Fibroblast of lung (primary cell): ENCODE data around the gene FRMD1. TPM values are rescaled to one million over a fixed set of nuclear protein-coding genes. Genes with fewer than 3 reads are reported as not detected.

Source experiments
- DNase-seq, 2 donors: peaks; one replicate each; pipeline versions ENCODE4 v3.0.0 to v3.0.0-alpha.2; 2010; ENCODE audit warnings: low read depth in 2 of 2
- H2AFZ ChIP-seq: 2 replicates; pipeline ENCODE4 v1.5.1; 2012; ENCODE audit warnings: low read length, control low read depth, inconsistent platforms
- H3K27ac ChIP-seq: 2 replicates; pipeline ENCODE4 v1.5.1; 2011; ENCODE audit warnings: low read length, control low read depth; ENCODE audit not compliant: insufficient read depth
- H3K27me3 ChIP-seq: 2 replicates; pipeline ENCODE4 v1.5.1; 2011; ENCODE audit warnings: mild to moderate bottlenecking, low read length; ENCODE audit not compliant: control insufficient read depth, insufficient read depth
- H3K36me3 ChIP-seq: 2 replicates; pipeline ENCODE4 v1.5.1; 2011; ENCODE audit warnings: low read length; ENCODE audit not compliant: control insufficient read depth, insufficient read depth
- H3K4me1 ChIP-seq: 2 replicates; pipeline ENCODE4 v1.5.1; 2011; ENCODE audit warnings: low read length; ENCODE audit not compliant: control insufficient read depth, insufficient read depth; ENCODE audit errors: extremely low read depth
- H3K4me2 ChIP-seq: 2 replicates; pipeline ENCODE4 v1.5.1; 2011; ENCODE audit warnings: low read length, control low read depth; ENCODE audit not compliant: insufficient read depth; ENCODE audit errors: extremely low read depth
- H3K4me3 ChIP-seq, 4 experiments: fragments of 200-600 bp in 1 of 4; sonication (generic) in 1 of 4; replicated peaks in 1 of 4; 2 replicates each; pipeline ENCODE4 v1.5.1; 2011 to 2016; ENCODE audit warnings: low read length in 4 of 4, low read depth in 3 of 4, mild to moderate bottlenecking in 3 of 4, control low read depth in 2 of 4, inconsistent platforms in 1 of 4, mixed read lengths in 1 of 4; ENCODE audit not compliant: insufficient read depth in 1 of 4; ENCODE audit errors: control extremely low read depth in 1 of 4
- H3K79me2 ChIP-seq: 2 replicates; pipeline ENCODE4 v1.5.1; 2012; ENCODE audit warnings: mild to moderate bottlenecking, low read length, inconsistent platforms; ENCODE audit not compliant: control insufficient read depth, insufficient read depth
- H3K9ac ChIP-seq: 2 replicates; pipeline ENCODE4 v1.5.1; 2011; ENCODE audit warnings: mild to moderate bottlenecking, low read length, control low read depth; ENCODE audit not compliant: insufficient read depth
- H3K9me3 ChIP-seq: 2 replicates; pipeline ENCODE4 v1.5.1; 2012; ENCODE audit warnings: low read depth, low read length; ENCODE audit not compliant: control insufficient read depth, insufficient read depth
- H4K20me1 ChIP-seq: 2 replicates; pipeline ENCODE4 v1.5.1; 2011; ENCODE audit warnings: low read length; ENCODE audit not compliant: control insufficient read depth, insufficient read depth; ENCODE audit errors: extremely low read depth
- CTCF ChIP-seq, 2 donors: IDR thresholded peaks in 1 of 2; conservative IDR thresholded peaks in 1 of 2; 1 replicate in 1 of 2; 2 replicates in 1 of 2; pipeline ENCODE4 v1.5.1; 2011 to 2012; ENCODE audit warnings: low read length in 2 of 2, control low read depth in 1 of 2, inconsistent platforms in 1 of 2, low read depth in 1 of 2, mild to moderate bottlenecking in 1 of 2
- EZH2 ChIP-seq: IDR thresholded peaks from 2 replicates; pipeline ENCODE4 v1.5.1; 2012; ENCODE audit warnings: low read length, control low read depth, mild to moderate bottlenecking; ENCODE audit errors: missing control alignments
- polyA plus RNA-seq, 2 donors: library from polyadenylated mRNA; depleted of rRNA in 1 of 2; stranded (reverse) in 1 of 2; unstranded in 1 of 2; fragments of >200 nt; gene quantifications; 2 replicates each; pipeline ENCODE4 v1.2.1, GENCODE V29; 2011 to 2012; ENCODE audit warnings: missing spikeins in 1 of 2
- total RNA-seq: library from RNA; depleted of rRNA; stranded (reverse); fragments of >200 nt; gene quantifications from 2 replicates; pipeline ENCODE4 v1.2.1, GENCODE V29; 2014

The FRMD1 gene
- total and polyA plus RNA-seq, 2 donors (not counting 1 experiment from before 2014, with no cell fraction given), result not detected

GRCh38 chr6:168119539-168119938, 40.5 kb upstream of the FRMD1 start:
- Histone ChIP-seq H3K9ac (no peak overlapping the region), H3K4me3 (no peak overlapping the region), H3K9me3 (no peaks in the 10 kb centered on the region), H3K4me2 (no peak overlapping the region), H3K4me1 (no peaks in the 10 kb centered on the region), H4K20me1 (no peaks in the 10 kb centered on the region), H3K79me2 (no peaks in the 10 kb centered on the region), H3K27me3 (no peaks in the 10 kb centered on the region), H3K27ac (no peak overlapping the region), H2AFZ (no peak overlapping the region), H3K36me3 (no peaks in the 10 kb centered on the region)
- TF ChIP-seq CTCF (conservative IDR thresholded peaks at IDR 0.05 in 1 of 2, IDR thresholded peaks at IDR 0.05 in 1 of 2; ENCODE audit: low read depth in 1 of 2, low read length in 2 of 2), result no peak
- TF ChIP-seq EZH2, result no peak
- DNase-seq, result no peak

DNA sequence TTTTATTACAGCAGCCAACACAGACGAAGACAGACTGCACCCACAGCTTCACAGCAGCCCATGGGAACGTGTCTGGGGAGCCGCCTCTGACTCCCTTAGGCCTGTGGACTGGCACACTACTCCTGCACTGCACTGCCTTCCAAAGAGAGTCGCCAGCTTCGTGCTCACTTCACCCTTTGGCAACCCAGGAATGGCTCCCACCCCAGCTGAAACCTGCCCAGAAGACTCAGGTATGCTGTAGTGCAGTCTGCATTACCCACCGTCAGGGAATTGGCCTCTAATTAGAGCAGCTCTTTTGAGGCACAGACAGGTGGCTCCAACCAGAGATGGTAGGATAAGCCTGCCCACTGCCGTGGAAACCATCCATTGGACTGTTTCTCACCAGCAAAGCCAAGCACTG, 39.9 kb upstream of the FRMD1 start:
- H3K79me2 ChIP-seq, result no peaks in the 10 kb centered on the region
- no peak overlapping the region for H2AFZ ChIP-seq
- no peak for DNase-seq
- TF ChIP-seq CTCF (conservative IDR thresholded peaks at IDR 0.05 in 1 of 2, IDR thresholded peaks at IDR 0.05 in 1 of 2; ENCODE audit: low read depth in 1 of 2, low read length in 2 of 2), result no peak
- no peak overlapping the region for H3K27ac ChIP-seq
- no peaks in the 10 kb centered on the region for H3K27me3 ChIP-seq
- no peaks in the 10 kb centered on the region for H3K4me1 ChIP-seq
- H4K20me1 ChIP-seq, result no peaks in the 10 kb centered on the region
- no peak overlapping the region for H3K9ac ChIP-seq
- no peak overlapping the region for H3K4me3 ChIP-seq
- no peaks in the 10 kb centered on the region for H3K9me3 ChIP-seq
- no peaks in the 10 kb centered on the region for H3K36me3 ChIP-seq
- no peak overlapping the region for H3K4me2 ChIP-seq

GRCh38 chr6:168117942-168118341, 38.9 kb upstream of the FRMD1 start:
- no peak for DNase-seq
- Histone ChIP-seq H3K9ac (no peak overlapping the region), H3K9me3 (no peaks in the 10 kb centered on the region), H4K20me1 (no peaks in the 10 kb centered on the region), H3K36me3 (no peaks in the 10 kb centered on the region), H3K79me2 (no peaks in the 10 kb centered on the region), H3K4me3 (no peak overlapping the region), H3K4me2 (no peak overlapping the region), H3K4me1 (no peaks in the 10 kb centered on the region), H3K27ac (no peak overlapping the region), H3K27me3 (no peaks in the 10 kb centered on the region), H2AFZ (no peak overlapping the region)
- TF ChIP-seq EZH2 (no peak), CTCF (conservative IDR thresholded peaks at IDR 0.05 in 1 of 2, IDR thresholded peaks at IDR 0.05 in 1 of 2; ENCODE audit: low read depth in 1 of 2, low read length in 2 of 2) (peak; percentile 23 to 25)
